ENCODE data around the gene DUOXA1.

DUOXA1 gene

GRCh38 chr15:45130291-45131000, 767 bp upstream of the DUOXA1 start:
- no peak for DNase-seq

GRCh38 chr15:45128971-45129639, 574 bp downstream of the DUOXA1 start:
- no peak for DNase-seq

- DNase-seq = no peak
These were observed 3.0 kb downstream of the DUOXA1 start for GRCh38 chr15:45126535-45127158.

- DNase-seq = no peak
These were observed 6.3 kb downstream of the DUOXA1 start for GRCh38 chr15:45123397-45123796.

- DNase-seq = no peak
These were observed 7.0 kb downstream of the DUOXA1 start for GRCh38 chr15:45122719-45123118.

GRCh38 chr15:45121706-45122417, 7.8 kb downstream of the DUOXA1 start:
- DNase-seq = no peak

GRCh38 chr15:45121020-45121419, 8.7 kb downstream of the DUOXA1 start:
- DNase-seq = no peak

- DNase-seq = no peak
These were observed 9.4 kb downstream of the DUOXA1 start for GRCh38 chr15:45120081-45120972.

- DNase-seq = no peak
These were observed 10.7 kb downstream of the DUOXA1 start for GRCh38 chr15:45118996-45119395.

GRCh38 chr15:45118131-45118588, 11.5 kb downstream of the DUOXA1 start:
- peak; percentile 76 for DNase-seq

GRCh38 chr15:45117308-45118130, 12.2 kb downstream of the DUOXA1 start:
- DNase-seq = no peak

GRCh38 chr15:45116482-45117307, 13.0 kb downstream of the DUOXA1 start:
- no peak for DNase-seq

- DNase-seq = no peak
These were observed 13.6 kb downstream of the DUOXA1 start for GRCh38 chr15:45116006-45116481.

GRCh38 chr15:45115312-45115820, 14.3 kb downstream of the DUOXA1 start:
- DNase-seq = no peak

- no peak for DNase-seq
These were observed 15.0 kb downstream of the DUOXA1 start for GRCh38 chr15:45114751-45115085.

GRCh38 chr15:45114076-45114750, 15.5 kb downstream of the DUOXA1 start, which contains the start of the genes DUOX2 and DUOXA2:
Gene DUOX2 (minus strand): TSS chr15:45114172. CDS start chr15:45113411, 761 bp downstream.
Gene DUOXA2 (plus strand): TSS chr15:45114326. CDS start chr15:45114606, 280 bp downstream.
- DNase-seq = no peak

- DNase-seq = no peak
These were observed 16.2 kb downstream of the DUOXA1 start for GRCh38 chr15:45113380-45113990.

GRCh38 chr15:45112591-45113379, 16.9 kb downstream of the DUOXA1 start:
- no peak for DNase-seq
